A673 (cell line): ENCODE measurements around the gene VAMP5.

Experiments
- CTCF ChIP-seq: fragments of 300-800, 200-600 bp; sonication (generic); conservative IDR thresholded peaks from 2 replicates; pipeline ENCODE4 v1.5.1; 2017; ENCODE audit warnings: low read depth, mild to moderate bottlenecking, antibody characterized with exemption, low read length, moderate library complexity, mixed read lengths
- EZH2 ChIP-seq: fragments of 200-600 bp; sonication (generic); IDR thresholded peaks from 2 replicates; pipeline ENCODE4 v1.6.1; 2017; ENCODE audit warnings: borderline replicate concordance, low read depth, mild to moderate bottlenecking, mixed read lengths, antibody characterized with exemption, low read length; ENCODE audit not compliant: poor library complexity, severe bottlenecking

GRCh38 chr2:85541753-85542457, 42.3 kb upstream of the VAMP5 start:
- TF ChIP-seq CTCF (no peak), EZH2 (no peak)
